Effector CD4-positive, alpha-beta T cell (primary cell): ENCODE measurements around the gene PGF.

Experiments
- DNase-seq: peaks from one replicate; pipeline ENCODE4 v3.0.0-alpha.2; 2020

Gene PGF

DNA sequence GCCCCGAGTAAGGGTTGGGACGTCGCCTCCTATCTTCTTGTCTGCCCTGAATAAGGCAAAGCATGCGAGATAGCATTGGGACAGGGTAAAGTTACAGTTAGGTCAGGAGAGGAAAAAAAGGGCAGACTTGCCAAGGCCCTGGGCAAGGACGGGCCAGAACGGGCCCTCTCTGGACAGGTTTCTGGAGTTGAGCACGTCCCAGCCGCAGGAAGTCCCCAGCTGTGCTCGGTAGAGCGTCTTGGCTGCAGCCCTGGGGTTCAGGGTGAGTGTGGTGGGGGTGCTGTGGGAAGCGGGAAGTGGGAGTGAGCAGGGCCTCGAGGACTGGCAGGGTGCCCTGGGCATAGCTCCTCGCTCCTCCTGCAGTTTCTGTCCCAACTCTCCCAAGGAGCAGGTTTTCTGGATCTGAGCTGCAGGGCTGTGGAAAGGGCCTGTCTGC is 37.7 kb downstream of the PGF start:
- DNase-seq, result no peak

DNA sequence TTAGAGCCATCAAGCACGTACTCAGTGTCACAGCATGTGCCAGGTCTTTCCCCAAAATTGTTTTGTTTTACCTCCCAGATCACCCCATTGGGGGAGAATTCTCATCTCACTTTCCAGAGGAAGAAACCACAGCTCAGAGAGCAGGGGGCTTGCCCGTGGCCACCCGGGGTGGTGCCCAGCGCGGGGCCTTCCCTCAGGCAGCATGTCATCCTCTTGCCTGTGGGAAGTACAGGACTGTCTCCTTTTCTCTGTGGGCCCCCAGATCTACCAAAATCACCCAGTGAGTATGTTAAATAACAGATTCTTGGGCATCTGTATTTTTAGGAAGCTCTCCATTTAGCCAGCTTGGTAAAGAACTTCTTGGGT is 38.2 kb downstream of the PGF start:
- no peak for DNase-seq

DNA sequence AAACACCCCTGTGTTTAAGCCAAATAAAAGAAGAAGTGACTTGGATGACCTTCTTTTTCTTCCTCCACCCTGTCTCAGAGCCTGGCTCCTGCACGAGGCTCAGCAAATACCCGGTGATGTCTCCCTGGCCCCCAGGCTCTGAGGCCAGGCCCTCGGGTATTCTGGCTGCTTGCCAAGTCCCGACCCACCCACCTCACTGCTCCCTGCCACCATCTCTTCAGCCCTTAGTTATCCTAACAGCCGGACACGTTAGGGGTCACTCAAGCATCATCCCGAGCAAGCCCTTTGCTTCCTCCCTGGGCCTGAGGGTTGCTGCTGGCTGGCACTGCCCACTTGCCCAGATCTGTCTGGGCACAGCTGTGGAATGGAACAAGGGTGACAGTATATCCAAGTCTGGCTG is 39.6 kb downstream of the PGF start:
- DNase-seq, result no peak

DNA sequence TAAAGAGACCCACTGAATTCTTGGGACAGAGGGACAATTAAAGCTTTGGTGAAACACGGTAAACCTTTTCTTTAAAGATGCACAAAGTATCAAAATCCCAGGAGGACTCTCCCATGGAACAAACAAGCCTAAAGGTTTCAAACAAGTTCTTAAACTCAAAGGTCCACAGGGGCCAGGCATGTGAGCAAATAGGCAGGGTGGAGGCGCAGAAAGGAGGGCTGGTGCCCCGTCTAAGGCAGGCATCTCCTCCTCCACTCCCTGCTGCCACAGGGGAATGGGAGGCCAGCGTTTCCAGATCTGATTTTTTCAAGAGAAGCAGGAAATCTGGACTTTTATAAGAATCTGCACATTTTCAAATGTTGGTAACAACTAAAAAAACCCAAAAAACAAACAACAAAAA is 40.0 kb downstream of the PGF start:
- no peak for DNase-seq

DNA sequence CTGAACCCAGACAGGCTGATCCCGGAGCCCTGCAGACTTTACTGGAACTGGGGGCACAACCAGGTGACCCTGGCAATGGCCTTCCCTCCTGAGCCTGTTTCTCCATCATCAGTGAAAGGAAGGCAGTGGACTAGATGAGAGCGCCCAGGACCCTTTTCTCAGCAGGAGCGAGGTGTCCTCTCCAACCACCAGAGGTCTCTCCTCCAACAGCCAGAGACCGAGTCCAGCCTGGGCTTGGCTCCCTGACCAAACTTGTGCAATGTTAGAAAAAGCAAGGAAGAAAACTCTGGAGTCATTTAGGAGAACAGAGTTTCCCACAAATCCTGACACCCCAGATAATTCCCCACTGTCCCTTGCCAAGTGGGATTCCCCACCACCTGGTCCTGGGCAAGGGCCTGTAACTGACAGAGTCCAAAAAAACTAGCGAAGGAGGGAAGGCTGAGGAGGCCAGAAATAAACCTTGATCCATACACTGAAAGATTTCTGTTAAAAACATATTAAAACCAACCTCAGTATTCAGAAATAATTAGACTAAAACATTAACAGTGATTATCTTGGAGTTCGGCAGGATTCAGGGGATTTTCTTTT is 41.3 kb downstream of the PGF start:
- no peak for DNase-seq

DNA sequence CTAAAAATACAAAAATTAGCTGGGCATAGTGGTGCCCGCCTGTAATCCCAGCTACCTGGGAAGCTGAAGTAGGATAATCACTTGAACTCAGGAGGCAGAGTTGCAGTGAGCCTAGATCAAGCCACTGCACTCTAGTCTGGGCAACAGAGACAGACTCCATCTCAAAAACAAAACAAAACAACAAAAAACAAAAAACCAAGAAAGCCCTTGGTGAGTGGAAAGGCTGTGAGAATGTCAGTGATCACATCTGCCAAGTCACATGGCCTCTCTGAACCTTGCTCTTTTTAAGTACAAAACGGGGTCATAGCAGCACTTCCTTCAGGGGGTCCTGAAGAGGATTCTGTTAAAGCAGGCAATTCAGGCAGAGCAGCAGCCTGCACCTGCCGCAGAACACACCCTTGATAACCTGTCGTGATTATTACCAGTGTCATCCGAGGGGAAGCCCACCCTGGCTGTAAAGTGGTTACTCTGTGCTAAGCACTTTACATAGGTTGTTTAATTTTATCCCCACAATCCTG is 41.9 kb downstream of the PGF start:
- no peak for DNase-seq

DNA sequence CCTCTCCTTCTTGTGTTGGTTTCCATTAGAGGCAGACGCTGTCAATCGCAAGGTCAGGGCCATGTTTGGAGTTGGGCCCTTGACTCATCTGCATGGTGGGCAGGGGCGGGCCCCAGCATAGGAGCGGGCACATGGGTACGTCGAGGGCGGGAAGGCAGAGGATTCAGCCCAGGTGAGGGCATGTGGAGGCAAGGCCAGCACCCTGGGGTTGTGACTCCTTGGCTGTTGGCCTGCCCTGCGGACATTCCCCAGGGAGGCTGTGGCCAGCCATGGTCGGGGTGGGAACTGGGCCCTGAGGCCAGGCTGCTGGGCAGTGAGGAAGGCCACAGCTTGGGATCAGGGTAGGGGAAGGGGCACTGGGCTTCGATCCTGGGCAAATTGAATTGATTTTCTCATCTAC is 42.6 kb downstream of the PGF start:
- DNase-seq, result no peak

DNA sequence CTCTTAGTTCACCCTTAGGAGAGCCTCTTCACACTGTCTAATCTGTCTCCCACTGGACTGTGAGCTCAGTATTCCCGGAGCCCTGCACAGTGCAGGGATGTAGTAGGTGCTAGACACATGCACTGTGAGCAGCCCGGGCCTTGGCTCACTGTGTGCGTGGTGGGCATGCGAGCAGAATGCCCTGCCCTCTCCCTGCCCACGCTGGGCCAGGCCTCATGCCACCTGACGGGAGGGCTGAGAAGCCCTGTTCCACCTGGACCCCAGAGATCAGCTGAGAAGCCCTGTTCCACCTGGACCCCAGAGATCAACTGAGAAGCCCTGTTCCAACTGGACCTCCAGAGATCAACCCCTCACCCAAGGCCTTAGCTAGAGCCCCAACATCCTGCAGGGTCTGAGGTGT is 43.3 kb downstream of the PGF start:
- no peak for DNase-seq

DNA sequence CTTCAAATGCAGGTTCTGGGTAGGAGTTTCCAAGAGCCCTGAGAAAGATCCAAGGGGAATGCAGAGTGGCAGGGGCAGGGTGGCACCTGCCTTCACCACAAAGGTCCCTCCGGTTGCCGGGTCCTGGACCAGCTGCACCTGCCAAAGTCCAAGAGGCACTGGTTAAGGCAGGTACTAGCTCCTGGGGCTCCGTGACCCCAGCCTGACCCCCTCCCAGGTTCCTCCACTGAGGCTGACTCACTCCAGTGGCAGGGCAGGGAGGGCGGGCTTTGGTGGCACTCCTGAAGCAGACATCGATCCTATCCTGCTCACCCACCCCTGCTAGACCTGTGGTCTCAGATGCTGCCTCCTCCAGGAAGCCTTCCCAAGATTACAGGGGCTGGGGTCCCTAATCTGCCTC is 43.7 kb downstream of the PGF start:
- no peak for DNase-seq

DNA sequence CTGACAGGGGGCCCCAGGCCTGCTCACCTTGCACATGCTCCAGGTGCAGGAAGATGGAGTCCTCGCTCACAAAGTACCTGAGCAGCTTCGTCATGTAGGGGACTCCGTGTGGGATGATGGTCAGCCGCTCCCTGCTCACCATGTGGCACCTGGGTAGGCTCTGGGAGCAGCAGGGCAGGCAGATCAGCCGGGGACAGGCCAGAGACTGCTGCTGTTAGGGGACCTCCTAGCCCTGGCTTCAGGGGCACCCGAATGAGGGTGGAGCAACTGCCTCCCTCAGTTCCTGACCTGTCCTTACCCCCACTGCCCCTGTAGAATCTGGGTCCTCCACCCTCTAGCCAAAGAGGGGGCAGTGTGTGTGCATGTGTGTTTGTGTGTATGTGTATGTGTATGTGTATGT is 44.2 kb downstream of the PGF start:
- DNase-seq, result no peak

DNA sequence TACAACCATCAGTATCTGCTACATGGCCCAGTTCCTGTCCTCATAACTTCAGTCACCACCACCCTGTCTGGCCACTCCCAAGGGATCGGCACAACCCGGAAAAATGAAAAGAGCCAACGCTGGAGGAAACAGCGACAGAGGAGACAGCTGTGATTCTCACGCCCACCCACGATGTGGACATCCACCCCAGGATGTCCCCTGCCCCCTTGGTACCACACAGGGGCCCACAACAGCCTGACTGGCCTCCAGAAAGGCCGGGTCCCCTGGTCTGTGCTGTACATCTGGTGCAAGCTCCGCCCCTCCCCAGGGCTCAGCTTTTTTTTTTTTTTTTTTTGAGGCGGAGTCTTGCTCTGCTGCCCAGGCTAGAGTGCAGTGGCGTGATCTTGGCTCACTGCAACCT is 44.8 kb downstream of the PGF start:
- DNase-seq, result no peak

DNA sequence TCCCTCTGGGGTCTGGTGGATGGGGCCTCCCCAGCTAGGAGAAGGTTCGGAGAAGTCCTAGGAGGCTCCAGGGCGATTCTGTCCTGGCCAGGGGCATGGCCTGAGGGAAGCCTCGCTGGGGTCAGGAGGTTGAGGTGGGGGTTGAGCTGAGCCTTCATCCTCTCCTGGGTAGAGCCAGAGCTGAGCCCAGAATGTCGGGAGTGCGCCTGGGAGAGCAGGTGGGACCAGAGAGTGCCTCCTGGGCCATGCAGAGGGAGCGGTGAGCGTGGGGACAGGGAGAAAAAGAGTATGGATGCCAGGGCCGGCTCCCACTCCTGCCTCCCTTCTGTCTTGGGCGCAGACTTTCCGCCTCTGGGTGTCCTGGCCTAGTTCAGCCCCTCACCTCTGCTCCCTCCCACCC is 45.5 kb downstream of the PGF start:
- DNase-seq, result no peak

DNA sequence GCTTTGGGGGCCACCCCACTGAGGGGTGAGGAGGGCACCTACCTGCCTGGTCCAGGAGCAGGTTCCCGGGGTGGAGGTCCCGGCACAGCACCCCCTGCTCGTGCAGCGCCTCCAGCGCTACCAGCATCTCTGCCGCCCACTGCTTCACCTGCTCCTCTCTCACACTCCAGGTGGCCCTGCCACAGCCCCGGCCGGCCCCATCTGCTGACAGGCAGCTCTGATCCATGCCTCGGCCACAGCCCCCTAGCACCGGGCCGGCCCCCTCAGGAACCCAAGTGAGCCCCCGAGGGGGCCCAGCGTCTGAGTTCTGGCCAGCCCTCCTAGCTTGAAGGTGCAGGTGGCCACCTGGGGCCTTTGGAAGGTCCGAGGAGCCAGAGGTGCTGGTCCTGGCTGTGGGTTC is 45.9 kb downstream of the PGF start:
- DNase-seq, result no peak

DNA sequence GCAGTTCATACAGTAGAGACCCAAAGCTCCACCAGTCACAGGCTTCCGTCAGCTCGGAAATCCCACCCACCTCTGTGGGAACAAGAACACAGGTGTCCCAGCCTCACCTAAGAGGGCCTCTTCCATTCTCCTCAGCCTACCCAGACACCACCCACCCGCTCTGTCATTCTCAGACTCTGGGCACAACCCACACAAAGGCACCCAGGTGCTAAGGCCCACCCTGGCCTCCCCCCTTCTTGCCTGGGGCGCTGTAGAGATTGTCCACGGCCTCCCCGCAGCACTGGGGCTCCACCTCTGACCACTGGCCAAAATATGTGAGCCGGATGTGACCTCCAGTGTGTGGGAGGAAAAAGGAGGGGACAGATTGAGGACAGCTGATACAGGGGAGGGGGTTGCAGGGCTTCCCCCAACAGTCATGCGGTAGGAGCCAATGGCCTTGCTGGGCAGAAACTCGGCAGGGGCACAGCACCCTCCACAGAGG is 46.5 kb downstream of the PGF start:
- no peak for DNase-seq

DNA sequence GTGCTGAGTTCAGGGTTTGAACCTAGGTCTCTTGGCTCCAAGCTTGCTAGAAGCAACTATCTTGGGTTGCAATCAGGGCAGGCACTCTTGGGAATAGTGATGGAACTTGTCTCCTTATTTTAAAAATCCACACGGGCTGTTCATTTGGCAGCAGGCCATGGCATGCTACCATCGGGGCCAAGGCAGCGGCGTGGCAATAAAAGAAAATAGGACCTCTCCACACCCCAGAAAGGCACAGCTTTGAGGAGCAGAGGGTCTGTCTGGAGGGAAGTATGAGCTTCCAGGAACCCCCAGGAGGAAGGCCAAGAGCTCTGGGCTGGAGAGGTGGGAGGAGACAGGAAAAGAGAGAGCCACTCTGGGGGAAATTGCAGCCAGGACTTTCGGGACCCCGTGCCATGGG is 47.7 kb downstream of the PGF start:
- no peak for DNase-seq

DNA sequence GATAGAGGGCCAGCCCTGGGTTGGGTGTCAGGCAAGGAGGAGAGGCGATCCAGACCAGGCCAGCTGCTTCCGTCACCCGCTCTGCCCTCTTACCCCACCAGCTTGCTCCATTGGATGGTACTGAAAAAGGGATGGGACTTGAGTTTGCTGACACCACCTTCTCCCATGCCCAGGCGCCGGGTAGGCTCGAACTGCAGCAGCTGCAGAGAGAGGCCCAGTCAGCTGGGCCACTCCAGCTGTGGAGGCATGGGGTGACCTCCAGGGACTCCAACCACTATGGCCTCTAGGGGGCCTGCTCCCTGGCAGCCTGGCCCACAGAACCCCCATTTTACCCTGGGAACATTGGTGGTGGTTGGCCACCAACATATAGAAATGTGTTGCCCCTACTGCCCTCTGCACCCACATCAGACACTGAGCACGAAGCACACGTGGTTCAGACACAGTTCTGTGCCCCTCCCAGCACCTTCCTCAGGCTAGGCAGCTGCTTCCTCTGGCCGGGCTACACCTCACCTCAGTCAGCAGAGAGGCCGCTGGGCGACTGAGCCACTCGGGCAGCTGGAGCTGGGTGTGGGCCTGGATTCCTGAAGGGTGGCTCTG is 48.4 kb downstream of the PGF start:
- DNase-seq, result no peak

DNA sequence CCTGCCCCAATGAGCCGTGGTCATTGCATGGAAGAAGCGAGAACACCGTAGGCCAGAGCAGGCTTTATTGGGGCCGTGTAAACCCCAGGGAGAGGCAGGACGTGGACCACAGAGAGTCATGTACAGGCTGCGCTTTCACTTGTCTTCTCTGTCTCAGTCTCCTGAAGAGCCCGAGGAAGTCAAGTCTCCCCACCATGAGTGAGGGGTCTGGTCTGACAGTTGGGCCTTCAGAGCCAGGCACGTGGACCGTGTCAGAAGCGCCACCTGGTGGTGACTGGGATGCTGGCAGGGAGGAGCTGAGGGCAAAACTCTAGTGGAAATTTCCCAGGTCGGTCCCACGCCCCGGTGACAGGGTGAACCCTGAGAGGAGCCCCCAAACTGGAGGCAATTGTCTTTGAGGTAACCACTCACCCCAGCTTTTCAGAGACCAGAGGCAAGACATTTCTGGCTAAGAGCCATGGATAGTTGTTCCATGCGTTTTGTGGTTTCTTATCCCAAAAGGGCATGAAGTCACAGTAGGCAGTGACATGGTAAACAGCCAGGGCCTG is 49.7 kb downstream of the PGF start:
- DNase-seq, result peak; percentile 82

DNA sequence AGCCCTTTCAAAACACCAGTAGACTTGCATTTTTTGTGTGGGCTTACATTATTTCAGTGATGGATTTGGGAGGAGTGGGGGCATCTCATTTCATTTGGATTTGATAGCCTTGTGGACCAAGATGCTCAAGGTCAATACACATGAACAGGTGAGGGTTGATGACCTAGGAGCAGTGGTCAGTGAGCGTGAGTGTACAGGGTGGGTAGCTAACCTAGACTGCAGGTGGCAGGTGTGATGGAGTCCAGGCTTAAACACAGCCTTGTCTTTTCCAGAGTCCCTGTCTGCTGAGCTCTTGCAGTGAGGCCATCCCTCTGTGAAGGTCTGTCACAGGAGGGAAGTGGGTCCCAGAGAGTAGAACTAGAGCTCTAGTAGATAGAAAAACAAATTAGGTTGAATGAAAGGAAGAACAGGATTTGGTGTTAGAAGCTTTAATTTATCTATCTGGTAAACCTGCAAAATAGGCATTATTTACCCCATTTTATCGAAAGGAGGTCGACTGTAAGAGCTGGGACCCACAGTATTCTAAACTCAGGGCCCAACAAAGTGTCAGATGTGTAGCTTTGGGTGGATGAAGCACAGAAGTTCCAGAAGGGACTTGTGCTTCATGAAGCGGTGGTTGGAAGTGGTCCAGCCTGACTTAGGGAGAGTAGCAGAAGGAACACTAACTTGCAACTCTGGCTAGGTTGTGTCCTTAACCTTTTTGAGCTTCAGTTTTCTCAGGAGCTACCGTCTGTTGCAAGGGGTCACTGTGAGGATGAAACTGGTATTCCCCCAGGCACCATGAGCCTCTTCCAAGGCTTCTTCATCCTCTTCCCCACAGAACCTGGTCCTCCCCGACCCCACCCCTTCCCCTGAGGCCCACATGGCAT is 50.5 kb downstream of the PGF start:
- DNase-seq, result no peak

DNA sequence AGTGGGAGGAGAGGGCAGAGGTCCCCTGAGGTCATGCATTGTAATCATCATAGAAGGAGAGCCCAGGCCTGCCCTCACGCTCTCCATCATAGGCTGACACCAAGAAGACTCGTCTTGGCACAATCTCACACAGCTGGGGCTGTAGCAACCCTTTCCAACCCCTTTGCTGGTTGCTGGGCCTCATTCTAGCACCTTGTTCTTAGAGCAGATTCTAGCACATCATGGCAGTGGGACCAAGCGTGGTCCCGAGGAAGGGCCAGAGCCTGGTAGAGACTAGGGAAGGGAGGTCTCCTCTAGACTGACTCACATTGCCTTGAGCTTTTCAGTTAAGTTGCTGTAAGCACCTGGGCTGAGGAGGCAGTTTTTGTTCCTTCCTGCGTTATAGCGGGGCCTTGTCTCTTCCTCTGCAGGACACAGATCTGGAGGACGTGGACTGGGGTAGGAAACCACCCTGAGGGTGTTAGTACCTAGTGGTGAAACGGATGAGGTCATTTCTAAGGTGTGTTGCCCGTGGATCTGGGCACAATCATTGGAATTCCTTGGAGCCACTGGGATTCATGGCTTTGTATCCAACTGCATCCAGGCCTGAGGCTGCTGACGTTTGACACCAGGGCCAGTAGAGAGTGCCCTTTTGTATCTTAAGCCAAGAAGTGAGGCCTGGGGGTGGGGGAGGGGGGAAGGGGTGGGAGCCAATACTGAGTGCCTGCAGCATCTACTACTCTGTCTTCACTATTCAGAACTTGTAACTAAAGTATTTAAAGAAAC is 52.3 kb downstream of the PGF start:
- no peak for DNase-seq

DNA sequence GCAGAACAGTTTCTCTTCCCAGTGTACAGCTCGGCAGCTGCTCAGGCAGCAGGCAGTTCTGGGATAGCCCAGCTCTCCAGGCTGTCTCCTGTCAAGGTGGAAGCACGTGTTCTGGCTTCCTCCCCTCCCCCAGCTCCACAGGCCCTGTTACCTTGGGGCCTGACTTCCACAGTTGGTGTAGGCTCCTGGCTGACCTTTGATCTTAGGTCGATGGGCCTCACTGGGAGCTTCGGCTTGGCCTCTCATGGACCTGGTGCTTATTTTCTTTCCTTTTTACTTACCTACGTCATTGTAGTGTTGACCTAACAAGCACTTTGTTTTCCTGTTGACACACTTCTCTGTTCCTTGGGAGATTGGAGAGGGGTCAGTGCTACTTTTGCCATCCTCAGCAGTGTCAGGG is 56.7 kb downstream of the PGF start:
- DNase-seq, result no peak

DNA sequence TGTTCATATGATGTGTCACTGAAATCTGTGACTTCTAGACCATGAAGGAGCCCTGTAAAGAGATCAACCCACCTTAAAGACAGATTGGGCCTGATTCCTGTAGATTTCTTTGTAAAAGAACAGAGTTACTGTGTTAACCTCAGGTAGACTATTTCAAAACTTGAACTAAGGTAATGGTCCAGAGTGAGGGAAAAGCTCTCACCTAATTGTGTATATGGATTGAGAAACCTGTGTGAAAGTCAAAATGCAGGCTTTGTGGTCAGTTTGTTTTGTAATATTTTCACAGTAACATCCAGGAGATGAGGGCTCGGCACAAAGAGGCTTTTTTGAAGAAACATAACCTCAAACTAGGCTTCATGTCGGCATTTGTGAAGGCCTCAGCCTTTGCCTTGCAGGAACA is 57.3 kb downstream of the PGF start:
- no peak for DNase-seq

DNA sequence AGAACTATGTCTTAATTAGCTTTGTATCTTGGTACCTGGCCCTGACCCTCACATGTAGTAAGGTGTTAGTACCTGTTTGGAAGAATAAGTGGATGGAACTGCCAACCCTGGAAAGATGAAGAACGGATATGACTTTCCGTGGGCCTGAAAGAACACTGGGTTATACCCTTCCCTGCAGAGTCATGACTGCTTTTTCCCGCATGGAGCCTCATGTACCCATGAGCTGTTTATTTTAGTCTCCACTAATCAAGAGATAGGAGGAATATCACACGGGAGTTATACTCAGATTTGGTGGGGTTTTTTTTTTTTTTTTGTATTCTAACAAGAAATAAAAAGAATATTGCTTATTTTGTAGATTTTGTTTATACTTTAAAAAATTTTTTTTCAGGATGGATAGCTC is 57.8 kb downstream of the PGF start:
- DNase-seq, result no peak

DNA sequence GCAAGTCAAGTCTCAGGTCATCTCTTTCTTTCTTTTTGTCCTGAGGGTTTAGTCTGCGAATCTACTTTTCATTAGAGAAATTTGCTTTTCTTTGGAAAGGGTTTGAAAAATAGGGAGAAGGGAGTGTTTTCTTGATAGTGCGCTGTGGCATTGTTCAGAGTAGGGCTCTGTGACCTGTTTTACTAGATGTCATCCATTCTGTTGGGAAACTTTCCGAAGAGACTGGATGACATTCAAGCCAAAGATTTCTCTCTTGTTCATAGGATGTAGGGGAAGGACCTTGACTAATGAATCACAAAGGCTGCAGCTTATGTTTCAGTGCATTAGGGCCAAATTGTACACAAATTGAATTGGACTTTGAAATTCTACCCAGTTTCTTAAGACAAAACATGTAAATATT is 59.0 kb downstream of the PGF start:
- DNase-seq, result no peak
